ENCODE measurements around the gene SYNJ1.
"Not testable (repeated sequence)": the region's sequence is repeated elsewhere in the genome, so short reads cannot be mapped to it uniquely, and the experiment has no call there.

Gene SYNJ1

DNA sequence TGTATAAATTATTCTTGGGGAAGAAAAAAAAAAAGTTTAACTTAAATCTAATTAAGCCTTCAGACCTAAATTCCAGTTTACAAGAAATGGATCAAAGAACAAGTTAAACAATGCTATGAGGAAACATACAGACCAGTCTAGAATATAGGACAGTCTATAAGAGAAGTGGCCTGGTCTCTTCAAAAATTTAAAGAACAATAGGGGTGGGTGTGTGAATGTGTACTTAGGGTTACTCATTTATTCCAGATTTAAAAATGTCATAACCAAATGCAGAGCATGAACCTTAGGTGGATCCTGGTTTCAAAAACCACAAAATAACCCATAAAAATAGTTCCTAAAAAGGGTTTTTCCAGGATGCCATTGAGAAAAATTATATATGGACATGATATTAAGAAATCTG is 21.8 kb upstream of the SYNJ1 start:
- H3K4me3 ChIP-seq (ENCODE audit: low read depth, low read length): no peak overlapping the region
- TF ChIP-seq CTCF (IDR thresholded peaks at IDR 0.05; ENCODE audit: borderline replicate concordance, insufficient read depth, low read depth, low read length): no peak

- no peak for TF ChIP-seq CTCF (IDR thresholded peaks at IDR 0.05; ENCODE audit: borderline replicate concordance, insufficient read depth, low read depth, low read length)
- H3K4me3 ChIP-seq (ENCODE audit: low read depth, low read length): no peak overlapping the region
These were observed 20.7 kb upstream of the SYNJ1 start for GRCh38 chr21:32748529-32748928.

GRCh38 chr21:32747396-32747795 is 19.6 kb upstream of the SYNJ1 start:
- no peak overlapping the region for H3K4me3 ChIP-seq (ENCODE audit: low read depth, low read length)
- TF ChIP-seq CTCF (IDR thresholded peaks at IDR 0.05; ENCODE audit: borderline replicate concordance, insufficient read depth, low read depth, low read length): no peak

- H3K4me3 ChIP-seq (ENCODE audit: low read depth, low read length): not testable (repeated sequence)
These were observed 18.9 kb upstream of the SYNJ1 start for GRCh38 chr21:32746711-32747110.

DNA sequence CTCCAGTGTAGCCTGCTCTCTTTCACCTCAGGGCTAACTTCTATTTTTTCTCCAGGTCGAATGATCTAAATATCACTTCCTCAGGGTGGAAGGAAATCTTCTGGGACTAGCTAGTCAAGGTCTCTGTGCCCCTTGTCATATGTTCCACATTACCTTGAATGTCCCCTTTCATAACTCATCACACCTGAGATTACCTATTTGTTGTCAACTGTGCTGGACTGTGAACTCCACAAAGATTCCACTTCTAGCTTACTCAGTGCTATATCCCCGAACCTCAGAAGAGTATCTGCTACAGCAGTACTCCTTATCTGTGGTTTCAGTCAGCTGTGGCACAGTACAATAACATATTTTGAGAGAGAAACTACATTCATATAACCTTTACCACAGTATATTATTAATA is 14.6 kb upstream of the SYNJ1 start:
- no peak overlapping the region for H3K4me3 ChIP-seq (ENCODE audit: low read depth, low read length)
- TF ChIP-seq CTCF (IDR thresholded peaks at IDR 0.05; ENCODE audit: borderline replicate concordance, insufficient read depth, low read depth, low read length): no peak

DNA sequence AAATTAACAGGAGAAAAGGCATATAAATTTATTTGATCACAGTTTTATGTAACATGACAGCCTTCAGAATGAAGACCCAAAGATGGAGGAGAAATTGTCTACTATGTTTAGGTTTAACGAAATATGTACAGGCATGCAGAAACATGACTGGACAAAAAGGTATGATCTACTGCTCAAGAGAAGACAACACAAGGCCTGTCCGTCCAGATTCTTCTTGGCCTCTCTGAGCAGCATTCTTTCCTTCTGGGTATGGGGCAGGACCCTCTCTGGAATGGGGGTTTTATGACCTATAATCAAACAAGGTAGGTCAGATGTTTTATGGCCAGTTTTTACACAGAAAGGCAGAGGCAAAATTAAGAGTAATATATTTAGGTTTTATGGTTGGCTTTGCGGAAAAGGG is 13.5 kb upstream of the SYNJ1 start:
- no peak overlapping the region for H3K4me3 ChIP-seq (ENCODE audit: low read depth, low read length)
- no peak for TF ChIP-seq CTCF (IDR thresholded peaks at IDR 0.05; ENCODE audit: borderline replicate concordance, insufficient read depth, low read depth, low read length)

DNA sequence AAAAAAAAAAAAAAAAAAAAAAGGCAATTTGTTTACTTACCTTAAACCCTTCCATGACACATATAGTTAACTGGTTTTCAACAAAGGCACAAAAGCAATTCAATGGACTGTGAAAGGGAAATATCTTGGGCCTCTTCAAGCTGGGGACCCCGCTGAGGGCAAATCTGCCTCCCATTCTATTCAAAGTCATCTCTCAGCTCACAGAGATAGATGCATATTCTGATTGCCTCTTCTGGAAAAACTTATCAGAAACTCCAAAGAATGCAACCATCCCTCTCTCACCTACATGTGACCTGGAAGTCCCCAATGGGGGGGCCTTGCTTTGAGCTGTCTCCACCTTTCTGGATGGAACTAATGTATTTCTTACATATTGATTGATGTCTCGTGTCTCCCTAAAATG is 12.1 kb upstream of the SYNJ1 start:
- no peak overlapping the region for H3K4me3 ChIP-seq (ENCODE audit: low read depth, low read length)
- no peak for TF ChIP-seq CTCF (IDR thresholded peaks at IDR 0.05; ENCODE audit: borderline replicate concordance, insufficient read depth, low read depth, low read length)

DNA sequence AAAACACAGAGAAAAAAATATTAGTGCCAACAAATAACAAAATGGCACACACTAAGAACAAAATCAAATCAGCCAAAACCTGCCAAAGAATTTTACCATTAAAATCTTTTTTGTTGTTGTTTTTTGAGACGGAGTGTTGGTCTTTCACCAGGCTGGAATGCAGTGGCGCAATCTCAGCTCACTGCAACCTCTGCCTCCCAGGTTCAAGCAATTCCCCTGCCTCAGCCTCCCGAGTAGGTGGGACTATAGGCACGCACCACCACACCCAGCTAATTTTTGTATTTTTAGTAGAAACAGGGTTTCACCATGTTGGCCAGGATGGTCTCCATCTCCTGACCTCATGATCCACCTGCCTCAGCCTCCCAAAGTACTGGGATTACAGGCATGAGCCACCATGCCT is 8.3 kb upstream of the SYNJ1 start:
- not testable (repeated sequence) for H3K4me3 ChIP-seq (ENCODE audit: low read depth, low read length)
